GM12872 (cell line): ENCODE data around the gene SDK1.

Experiments
- CTCF ChIP-seq: IDR thresholded peaks from 3 replicates; pipeline ENCODE4 v1.5.1; 2011; ENCODE audit warnings: low read depth, mild to moderate bottlenecking, low read length, moderate library complexity; ENCODE audit not compliant: insufficient read depth

SDK1 gene

GRCh38 chr7:3977391-3977790 is 676.3 kb downstream of the SDK1 start:
- no peak for TF ChIP-seq CTCF

GRCh38 chr7:3978839-3979238 is 677.8 kb downstream of the SDK1 start:
- TF ChIP-seq CTCF, result no peak

- no peak for TF ChIP-seq CTCF
These were observed 678.7 kb downstream of the SDK1 start for GRCh38 chr7:3979611-3980299.

GRCh38 chr7:3980300-3980643 is 679.2 kb downstream of the SDK1 start:
- no peak for TF ChIP-seq CTCF

GRCh38 chr7:3981281-3981680 is 680.2 kb downstream of the SDK1 start:
- no peak for TF ChIP-seq CTCF

GRCh38 chr7:3984456-3984855 is 683.4 kb downstream of the SDK1 start:
- no peak for TF ChIP-seq CTCF

- TF ChIP-seq CTCF, result no peak
These were observed 685.9 kb downstream of the SDK1 start for GRCh38 chr7:3986927-3987326.

- TF ChIP-seq CTCF, result no peak
These were observed 686.4 kb downstream of the SDK1 start for GRCh38 chr7:3987426-3987927.
